ENCODE data around the gene NDUFB4.

NDUFB4 gene

DNA sequence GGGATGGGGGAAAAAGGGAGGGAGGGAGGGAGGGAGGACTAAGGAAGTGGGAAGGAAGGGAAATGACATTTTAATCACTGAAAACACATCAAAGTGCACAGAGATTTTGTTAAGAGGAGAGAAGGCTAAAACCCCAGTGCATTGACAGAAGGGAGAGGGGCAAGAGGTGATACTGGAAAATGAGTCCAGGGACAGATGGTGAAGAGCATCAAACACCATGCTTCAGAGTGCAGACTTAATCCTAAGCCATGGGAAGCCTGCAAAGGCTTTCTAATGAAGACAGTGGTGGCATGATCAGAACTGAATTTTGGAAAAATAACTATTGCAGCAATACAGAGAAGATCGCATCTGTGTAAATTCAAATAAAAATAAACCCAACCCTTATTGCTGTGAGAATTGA lies 44.1 kb downstream of the NDUFB4 start:
- DNase-seq: no peak

DNA sequence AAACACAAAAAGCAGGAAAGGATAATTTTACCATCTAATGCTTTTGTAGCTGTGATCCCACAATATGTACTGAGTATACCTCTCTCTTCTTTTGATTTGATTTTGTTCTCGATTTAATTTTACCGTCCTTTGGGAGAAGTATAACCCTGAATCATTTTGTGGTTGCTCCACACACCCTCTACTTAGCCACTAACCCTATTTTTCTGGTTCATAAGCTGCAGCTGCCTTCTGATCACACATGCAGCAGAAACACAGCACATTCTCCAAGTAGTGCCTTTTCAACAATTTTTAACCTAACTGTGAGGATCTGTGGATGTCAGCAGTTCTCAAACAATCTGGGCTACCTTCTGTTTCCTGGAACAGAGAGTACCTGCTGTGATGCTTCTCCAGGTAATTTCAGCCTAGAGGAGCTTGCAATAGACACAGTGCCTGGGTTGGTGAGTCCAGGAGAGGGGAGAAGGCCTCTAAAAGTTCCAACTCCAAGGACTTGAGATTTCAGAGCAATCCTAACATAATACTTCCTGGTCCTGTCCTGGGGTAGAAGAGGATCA lies 45.6 kb downstream of the NDUFB4 start:
- no peak for DNase-seq

DNA sequence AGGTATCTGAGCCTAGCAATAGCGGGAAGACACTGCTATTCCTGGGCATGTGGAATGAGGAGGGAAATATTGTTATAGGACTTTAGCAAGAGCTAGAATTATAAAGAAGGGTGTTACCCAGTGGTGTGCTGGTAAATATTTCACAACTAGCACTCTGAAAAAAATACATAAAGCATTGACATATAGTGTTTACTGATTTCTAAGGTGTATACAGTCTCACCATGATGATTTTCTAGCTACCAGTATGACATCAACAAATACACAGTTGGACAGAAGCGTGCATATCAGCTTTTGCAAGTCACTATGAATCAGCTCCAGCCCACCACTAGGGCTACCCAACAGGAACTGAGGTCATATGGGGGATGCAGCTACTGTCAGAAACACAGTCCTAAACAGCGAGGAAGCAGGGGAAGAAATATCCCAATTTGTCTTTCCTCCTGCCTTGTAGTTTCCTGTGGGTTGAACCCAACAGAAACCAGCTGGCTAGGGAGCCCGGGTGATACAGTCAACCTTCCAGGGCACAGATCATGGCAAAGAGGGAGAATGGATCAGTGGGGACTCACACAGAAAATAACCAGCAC lies 46.3 kb downstream of the NDUFB4 start:
- DNase-seq: no peak

DNA sequence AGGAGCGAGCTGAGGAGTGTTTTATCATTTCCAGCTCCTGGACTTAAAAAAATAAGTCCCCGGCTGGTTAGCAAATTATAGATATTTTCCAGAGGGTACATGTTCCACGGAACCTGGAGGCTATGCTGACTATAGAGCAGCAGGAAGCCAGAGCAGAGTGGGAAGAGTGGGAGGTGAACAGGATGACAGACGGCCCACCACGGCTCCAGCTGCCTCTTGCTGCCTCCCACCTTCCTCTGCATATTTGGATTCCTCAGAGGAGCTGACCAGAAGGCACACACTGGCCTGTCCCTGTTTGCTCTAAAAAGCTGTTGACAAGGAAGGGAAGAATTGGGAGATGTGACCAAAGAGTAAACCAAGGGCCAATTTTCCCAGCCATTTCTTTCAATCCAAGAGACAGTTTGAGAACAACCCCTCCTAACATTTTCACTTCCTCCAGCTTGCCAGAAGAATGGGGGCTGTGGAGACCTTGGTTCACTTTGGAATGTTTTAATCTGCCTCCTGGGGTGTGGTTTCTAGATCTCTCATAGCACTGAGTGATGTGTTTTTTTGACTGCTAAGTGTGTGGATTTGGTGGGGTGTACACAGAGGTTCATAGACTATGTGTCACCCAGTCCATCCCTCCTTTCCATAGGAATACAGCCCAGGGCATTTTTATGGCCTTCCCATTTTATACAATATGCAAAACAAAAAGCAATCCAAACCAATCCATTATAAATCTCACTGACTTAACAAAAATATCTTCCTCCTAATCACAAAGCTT lies 49.1 kb downstream of the NDUFB4 start:
- DNase-seq: no peak

DNA sequence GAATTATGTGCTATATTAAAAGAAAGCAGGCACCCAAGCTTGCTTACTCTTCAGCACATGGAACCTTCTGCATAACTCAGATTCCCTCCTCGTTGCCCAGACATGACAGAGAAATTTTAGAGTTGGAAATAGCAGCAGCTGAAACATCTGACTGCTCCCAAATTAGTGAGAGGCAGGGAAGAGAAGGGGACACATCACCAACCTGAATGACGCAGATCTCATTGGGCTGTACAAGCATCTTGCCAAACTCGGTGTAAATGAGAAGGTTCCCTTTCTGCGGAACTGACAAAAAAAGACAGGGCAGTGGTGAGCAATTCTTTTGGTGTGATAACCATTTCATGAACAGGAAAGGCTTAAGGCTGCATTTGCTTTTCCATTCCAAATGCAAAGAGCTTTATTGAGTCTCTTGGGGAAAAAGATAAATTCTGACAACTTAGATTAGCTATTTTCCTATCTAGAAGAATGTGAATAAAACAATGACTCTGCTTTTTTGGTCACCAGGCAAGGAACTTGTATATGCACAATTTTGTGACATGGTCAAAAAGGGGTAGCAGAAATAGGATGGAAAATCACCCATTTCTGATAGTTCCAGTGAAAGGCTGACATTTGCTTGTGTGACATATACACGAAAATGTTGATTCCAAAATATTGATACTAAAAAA lies 50.8 kb downstream of the NDUFB4 start:
- DNase-seq: no peak

DNA sequence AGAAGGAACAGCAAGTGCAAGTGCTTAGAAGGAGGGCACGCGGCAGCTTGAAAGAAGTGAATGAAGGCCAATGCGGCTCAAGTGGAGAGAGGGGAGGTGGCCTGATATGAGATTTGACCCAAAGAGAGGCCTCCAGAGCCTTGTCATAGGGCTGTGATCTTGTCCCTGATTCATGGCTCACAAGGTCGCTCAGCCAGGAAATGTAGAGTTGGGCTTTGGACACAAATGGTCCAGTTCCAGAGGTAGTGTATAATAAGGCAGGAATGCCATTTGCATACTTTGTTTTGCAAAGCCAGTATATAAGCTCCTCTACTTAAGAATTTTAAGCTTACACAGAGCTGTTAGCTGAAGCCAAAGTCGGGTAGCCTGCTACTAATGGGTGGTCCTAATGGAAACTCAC lies 52.2 kb downstream of the NDUFB4 start:
- no peak for DNase-seq

DNA sequence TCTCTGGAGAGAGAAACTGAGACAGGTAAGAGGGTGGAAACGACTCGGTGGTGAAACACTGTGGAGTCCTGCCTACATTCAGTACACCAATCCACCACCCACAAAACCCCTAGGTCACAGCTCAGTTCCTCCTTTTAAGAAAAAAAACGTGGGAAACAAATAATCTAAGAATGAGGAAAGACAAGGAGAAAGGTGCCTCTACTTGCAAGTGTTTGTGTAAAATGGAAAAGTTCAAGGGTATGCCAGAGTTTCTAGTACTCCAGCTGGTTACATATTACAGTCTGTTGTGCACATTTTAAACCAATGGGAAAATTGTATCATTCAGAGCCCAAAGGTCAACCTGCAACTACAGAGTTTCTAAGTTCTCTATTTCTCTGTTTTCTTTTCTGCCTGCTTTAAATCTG lies 53.7 kb downstream of the NDUFB4 start:
- DNase-seq: no peak

DNA sequence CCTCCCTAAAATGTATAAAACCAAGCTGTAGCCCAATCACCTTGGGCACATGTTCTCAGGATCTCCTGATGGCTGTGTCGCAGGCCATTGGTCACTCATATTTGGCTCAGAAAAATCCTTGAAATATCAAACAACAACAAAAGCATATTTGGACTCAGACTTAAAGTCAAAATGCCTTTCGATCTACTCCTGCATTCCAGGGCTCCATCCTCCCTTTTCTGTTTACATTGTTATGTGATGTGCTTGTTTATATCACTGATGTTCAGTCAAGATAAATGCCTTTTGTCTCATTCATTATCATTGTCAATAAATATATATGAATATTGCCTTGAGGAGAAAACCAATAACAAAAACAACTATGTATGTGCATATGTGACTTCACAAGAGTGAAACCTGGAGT lies 54.2 kb downstream of the NDUFB4 start:
- no peak for DNase-seq
